HepG2 (cell line): ENCODE data around the gene TNNT1. TPM values are rescaled to one million over a fixed set of nuclear protein-coding genes. Genes with fewer than 3 reads are reported as not detected.

Experiments used
- CTCF ChIP-seq: sonication (generic); formaldehyde crosslinking; IDR thresholded peaks from 2 replicates; pipeline ENCODE4 v1.5.0; 2020; ENCODE audit warnings: mild to moderate bottlenecking, missing genetic modification reagents, moderate library complexity
- FOXK1 ChIP-seq: sonication (generic); formaldehyde crosslinking; IDR thresholded peaks from 2 replicates; pipeline ENCODE4 v1.4.0; 2020; ENCODE audit warnings: low read depth, missing genetic modification reagents, borderline replicate concordance
- GABPB1 ChIP-seq: IDR thresholded peaks from 2 replicates; pipeline ENCODE4 v1.6.1; 2016; ENCODE audit warnings: mild to moderate bottlenecking, missing genetic modification reagents, moderate library complexity, missing compliant biosample characterization
- GMEB1 ChIP-seq: sonication (generic); formaldehyde crosslinking; IDR thresholded peaks from 2 replicates; pipeline ENCODE4 v1.5.1; 2020; ENCODE audit warnings: missing genetic modification reagents, mild to moderate bottlenecking, borderline replicate concordance
- HNRNPL ChIP-seq: fragments of 200-400 bp; formaldehyde crosslinking; IDR thresholded peaks from 2 replicates; pipeline ENCODE4 v1.6.1; 2017; ENCODE audit warnings: mild to moderate bottlenecking, low read depth, low read length
- KLF15 ChIP-seq: sonication (generic); formaldehyde crosslinking; IDR thresholded peaks from 2 replicates; pipeline ENCODE4 v1.8.1; 2023; ENCODE audit warnings: borderline replicate concordance, mild to moderate bottlenecking, inconsistent platforms, missing genetic modification reagents, mixed read lengths
- MYPOP ChIP-seq: sonication (generic); formaldehyde crosslinking; IDR thresholded peaks from 2 replicates; pipeline ENCODE4 v1.8.1; 2023; ENCODE audit warnings: mild to moderate bottlenecking, moderate library complexity, missing genetic modification reagents
- PAF1 ChIP-seq: IDR thresholded peaks from 2 replicates; pipeline ENCODE4 v1.6.1; 2016; ENCODE audit warnings: missing genetic modification reagents, missing compliant biosample characterization
- PRMT3 ChIP-seq: sonication (generic); formaldehyde crosslinking; IDR thresholded peaks from 2 replicates; pipeline ENCODE4 v1.8.1; 2022; ENCODE audit warnings: low read depth, mild to moderate bottlenecking, moderate library complexity, missing genetic modification reagents, borderline replicate concordance
- SALL1 ChIP-seq: sonication (generic); formaldehyde crosslinking; IDR thresholded peaks from 2 replicates; pipeline ENCODE4 v1.8.0; 2022; ENCODE audit warnings: mild to moderate bottlenecking, missing genetic modification reagents
- TBX2 ChIP-seq: sonication (generic); formaldehyde crosslinking; IDR thresholded peaks from 2 replicates; pipeline ENCODE4 v1.5.0; 2020; ENCODE audit warnings: missing genetic modification reagents, mild to moderate bottlenecking, borderline replicate concordance
- ZNF512 ChIP-seq: sonication (generic); formaldehyde crosslinking; IDR thresholded peaks from 2 replicates; pipeline ENCODE4 v1.4.0; 2020; ENCODE audit warnings: mild to moderate bottlenecking, missing genetic modification reagents
- ZSCAN20 ChIP-seq: sonication (generic); formaldehyde crosslinking; IDR thresholded peaks from 2 replicates; pipeline ENCODE4 v1.4.0; 2020; ENCODE audit warnings: missing genetic modification reagents, mild to moderate bottlenecking, borderline replicate concordance
- polyA plus RNA-seq, 8 experiments: library from polyadenylated mRNA; depleted of rRNA in 3 of 8; stranded (reverse) in 7 of 8; unstranded in 1 of 8; fragments of >200 nt; fragmentation: Illumina TruSeq in 4 of 8; extraction: Trizol in 4 of 8; gene quantifications; 2 replicates each; pipeline versions ENCODE4 v1.2.1 to v1.2.3, GENCODE V29; 2011 to 2016; ENCODE audit warnings: low read depth in 4 of 8, missing spikeins in 1 of 8, mixed read lengths in 1 of 8; ENCODE audit not compliant: insufficient read depth in 1 of 8
- total RNA-seq, 5 experiments: library from RNA; depleted of rRNA; stranded (reverse); fragments of >200 nt; fragmentation: Illumina TruSeq; extraction: Trizol; gene quantifications; 2 replicates each; pipeline ENCODE4 v1.2.3, GENCODE V29; 2016; ENCODE audit warnings: low read depth in 1 of 5
- TF ChIP-seq, protein P1 (sequence below): sonication (generic); formaldehyde crosslinking; IDR thresholded peaks from 2 replicates; pipeline ENCODE4 v1.4.0; 2020; ENCODE audit warnings: mild to moderate bottlenecking, missing genetic modification reagents, borderline replicate concordance
- TF ChIP-seq, protein P2 (sequence below): sonication (generic); formaldehyde crosslinking; IDR thresholded peaks from 2 replicates; pipeline ENCODE4 v1.9.0; 2021; ENCODE audit warnings: missing genetic modification reagents, borderline replicate concordance
- TF ChIP-seq, protein P3 (sequence below): sonication (generic); formaldehyde crosslinking; IDR thresholded peaks from 2 replicates; pipeline ENCODE4 v1.4.0; 2020; ENCODE audit warnings: missing genetic modification reagents

TNNT1 gene
- total and polyA plus RNA-seq, 2 of the 13 experiments (the other 11 are each of a cell fraction or from before 2014, with no cell fraction given), result 1.3 to 2.4 TPM

DNA sequence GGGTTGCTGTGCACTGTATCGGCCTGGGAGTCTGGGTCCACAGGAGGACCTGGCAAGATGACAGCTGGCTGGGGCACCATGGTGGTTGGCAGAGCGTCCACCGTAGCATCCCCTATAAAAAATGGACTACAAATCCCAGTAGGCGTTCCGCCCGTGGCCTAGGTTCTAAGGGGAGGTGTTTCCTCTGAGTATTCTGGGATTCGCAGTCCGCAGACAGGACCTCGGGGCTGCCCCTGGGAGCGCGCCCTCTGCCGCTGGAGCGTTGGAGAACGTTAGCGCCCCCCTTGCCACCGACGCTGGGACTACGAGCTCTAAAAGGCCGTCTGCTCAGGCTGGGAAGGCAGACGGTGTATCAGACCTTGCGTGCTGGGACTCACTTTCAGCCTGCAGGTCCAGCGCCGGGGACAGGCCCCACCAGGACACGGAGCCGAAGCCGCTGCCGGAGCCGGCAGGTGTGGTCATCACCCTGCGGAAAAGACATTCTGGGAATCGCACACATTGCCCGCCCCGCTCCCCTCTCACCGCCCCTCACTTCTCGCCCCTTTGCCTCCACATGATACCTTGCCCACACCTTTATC, 17.0 kb upstream of the TNNT1 start (continued):
- TF ChIP-seq HNRNPL (0 out of 2 replicates have a peak, but pooled peaks have one; percentile 41), TBX2 (CRISPR knock-in tag) (no peak), GABPB1 (CRISPR knock-in tag) (peak; percentile 83), SALL1 (CRISPR knock-in tag) (peak; percentile 47; the same call in 1 of the 2 replicates), PAF1 (CRISPR knock-in tag) (no peak), CTCF (CRISPR knock-in tag) (peak; percentile 92), ZNF512 (CRISPR knock-in tag) (no peak), GMEB1 (CRISPR knock-in tag) (peak; percentile 15; the same call in 1 of the 2 replicates), FOXK1 (0 out of 2 replicates have a peak, but pooled peaks have one; percentile 29), KLF15 (no peak), ZSCAN20 (no peak), MYPOP (CRISPR knock-in tag) (peak; percentile 89), PRMT3 (no peak)
- TF ChIP-seq, protein P1, sequence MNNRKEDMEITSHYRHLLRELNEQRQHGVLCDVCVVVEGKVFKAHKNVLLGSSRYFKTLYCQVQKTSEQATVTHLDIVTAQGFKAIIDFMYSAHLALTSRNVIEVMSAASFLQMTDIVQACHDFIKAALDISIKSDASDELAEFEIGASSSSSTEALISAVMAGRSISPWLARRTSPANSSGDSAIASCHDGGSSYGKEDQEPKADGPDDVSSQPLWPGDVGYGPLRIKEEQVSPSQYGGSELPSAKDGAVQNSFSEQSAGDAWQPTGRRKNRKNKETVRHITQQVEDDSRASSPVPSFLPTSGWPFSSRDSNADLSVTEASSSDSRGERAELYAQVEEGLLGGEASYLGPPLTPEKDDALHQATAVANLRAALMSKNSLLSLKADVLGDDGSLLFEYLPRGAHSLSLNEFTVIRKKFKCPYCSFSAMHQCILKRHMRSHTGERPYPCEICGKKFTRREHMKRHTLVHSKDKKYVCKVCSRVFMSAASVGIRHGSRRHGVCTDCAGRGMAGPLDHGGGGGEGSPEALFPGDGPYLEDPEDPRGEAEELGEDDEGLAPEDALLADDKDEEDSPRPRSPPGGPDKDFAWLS, result no peak
- TF ChIP-seq, protein P2, sequence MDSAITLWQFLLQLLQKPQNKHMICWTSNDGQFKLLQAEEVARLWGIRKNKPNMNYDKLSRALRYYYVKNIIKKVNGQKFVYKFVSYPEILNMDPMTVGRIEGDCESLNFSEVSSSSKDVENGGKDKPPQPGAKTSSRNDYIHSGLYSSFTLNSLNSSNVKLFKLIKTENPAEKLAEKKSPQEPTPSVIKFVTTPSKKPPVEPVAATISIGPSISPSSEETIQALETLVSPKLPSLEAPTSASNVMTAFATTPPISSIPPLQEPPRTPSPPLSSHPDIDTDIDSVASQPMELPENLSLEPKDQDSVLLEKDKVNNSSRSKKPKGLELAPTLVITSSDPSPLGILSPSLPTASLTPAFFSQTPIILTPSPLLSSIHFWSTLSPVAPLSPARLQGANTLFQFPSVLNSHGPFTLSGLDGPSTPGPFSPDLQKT (CRISPR knock-in tag), result 0 out of 2 replicates have a peak, but pooled peaks have one; percentile 9
- TF ChIP-seq, protein P3, sequence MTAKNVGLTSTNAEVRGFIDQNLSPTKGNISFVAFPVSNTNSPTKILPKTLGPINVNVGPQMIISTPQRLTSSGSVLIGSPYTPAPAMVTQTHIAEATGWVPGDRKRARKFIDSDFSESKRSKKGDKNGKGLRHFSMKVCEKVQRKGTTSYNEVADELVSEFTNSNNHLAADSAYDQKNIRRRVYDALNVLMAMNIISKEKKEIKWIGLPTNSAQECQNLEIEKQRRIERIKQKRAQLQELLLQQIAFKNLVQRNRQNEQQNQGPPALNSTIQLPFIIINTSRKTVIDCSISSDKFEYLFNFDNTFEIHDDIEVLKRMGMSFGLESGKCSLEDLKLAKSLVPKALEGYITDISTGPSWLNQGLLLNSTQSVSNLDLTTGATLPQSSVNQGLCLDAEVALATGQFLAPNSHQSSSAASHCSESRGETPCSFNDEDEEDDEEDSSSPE (CRISPR knock-in tag), result peak; percentile 52; the same call in 1 of the 2 replicates
